ENCODE data around the gene NUP133.

Gene NUP133

DNA sequence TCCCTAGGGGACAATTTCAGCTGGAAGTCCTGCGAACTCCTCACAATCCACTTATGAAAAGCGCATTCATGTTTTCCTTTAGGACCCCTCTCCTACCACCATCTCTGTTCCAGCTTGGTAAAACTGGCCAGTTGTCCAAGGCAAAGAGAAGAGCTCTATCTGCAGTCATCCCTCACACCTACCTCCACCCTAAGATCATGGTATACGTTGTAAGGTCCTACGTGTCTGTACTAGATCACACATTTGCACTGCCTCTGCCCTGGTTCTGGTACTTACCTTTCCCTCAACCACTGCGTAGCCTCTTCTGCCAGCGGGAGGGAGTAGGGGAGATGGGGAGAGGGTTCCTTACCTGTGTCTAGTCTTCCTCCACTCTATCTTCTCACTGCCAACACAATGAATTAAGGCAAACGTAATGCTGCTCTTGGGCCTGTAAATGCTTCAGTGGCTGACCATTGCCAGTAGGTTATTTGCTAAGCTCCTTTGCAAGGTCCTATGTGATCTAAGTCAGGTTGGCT, 739 bp upstream of the NUP133 start:
- DNase-seq (ENCODE audit: low read depth in 2 of 2), result no peak
- peak overlapping the region; percentile 87 to 94 for H3K4me3 ChIP-seq (replicated peaks in 1 of 2; ENCODE audit: low read depth in 2 of 2, low read length in 2 of 2)
- no peak for TF ChIP-seq CTCF (IDR thresholded peaks at IDR 0.05; ENCODE audit: low read depth, low read length)

- H3K4me3 ChIP-seq (replicated peaks in 1 of 2; ENCODE audit: low read depth in 2 of 2, low read length in 2 of 2), result peak overlapping the region; percentile 87 to 94
- DNase-seq (ENCODE audit: low read depth in 2 of 2), result no peak
- TF ChIP-seq CTCF (IDR thresholded peaks at IDR 0.05; ENCODE audit: low read depth, low read length), result no peak
Observed at GRCh38 chr1:229507502-229507901, 639 bp downstream of the NUP133 start.

- DNase-seq (ENCODE audit: low read depth in 2 of 2), result no peak
- H3K4me3 ChIP-seq (replicated peaks in 1 of 2; ENCODE audit: low read depth in 2 of 2, low read length in 2 of 2), result peak overlapping the region in 1 of 2 donors; percentile 0
- no peak for TF ChIP-seq CTCF (IDR thresholded peaks at IDR 0.05; ENCODE audit: low read depth, low read length)
Observed at GRCh38 chr1:229506633-229507032, 1.5 kb downstream of the NUP133 start.

- H3K4me3 ChIP-seq (replicated peaks in 1 of 2; ENCODE audit: low read depth in 2 of 2, low read length in 2 of 2), result no peak overlapping the region
- DNase-seq (ENCODE audit: low read depth in 2 of 2), result no peak
- no peak for TF ChIP-seq CTCF (IDR thresholded peaks at IDR 0.05; ENCODE audit: low read depth, low read length)
Observed at GRCh38 chr1:229495782-229496181, 12.4 kb downstream of the NUP133 start.

- no peak for DNase-seq (ENCODE audit: low read depth in 2 of 2)
- H3K4me3 ChIP-seq (replicated peaks in 1 of 2; ENCODE audit: low read depth in 2 of 2, low read length in 2 of 2), result no peak overlapping the region
- TF ChIP-seq CTCF (IDR thresholded peaks at IDR 0.05; ENCODE audit: low read depth, low read length), result no peak
Observed at GRCh38 chr1:229487181-229487580, 21.0 kb downstream of the NUP133 start.

- TF ChIP-seq CTCF (IDR thresholded peaks at IDR 0.05; ENCODE audit: low read depth, low read length), result no peak
- H3K4me3 ChIP-seq (replicated peaks in 1 of 2; ENCODE audit: low read depth in 2 of 2, low read length in 2 of 2), result no peak overlapping the region
- DNase-seq (ENCODE audit: low read depth in 2 of 2), result no peak
Observed at GRCh38 chr1:229485318-229485717, 22.8 kb downstream of the NUP133 start.

DNA sequence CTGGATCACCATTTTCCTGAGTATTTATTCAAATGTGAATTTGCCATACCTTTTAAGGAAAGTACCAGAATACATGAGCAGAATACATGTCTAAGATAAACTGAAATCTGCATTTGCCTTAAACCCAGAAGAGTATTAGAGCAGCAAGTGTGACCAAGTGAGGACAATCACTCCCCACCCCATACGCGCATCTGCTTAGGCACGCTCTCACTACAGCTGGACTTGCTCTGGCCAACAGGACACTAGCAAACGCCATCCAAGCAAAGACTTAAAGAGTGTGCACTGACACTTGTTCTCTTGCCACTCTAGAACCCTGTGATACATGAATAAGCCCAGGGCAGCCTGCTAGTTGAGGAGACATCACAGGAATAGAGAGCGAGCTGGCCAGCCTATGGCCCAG, 25.6 kb downstream of the NUP133 start:
- no peak for TF ChIP-seq CTCF (IDR thresholded peaks at IDR 0.05; ENCODE audit: low read depth, low read length)
- DNase-seq (ENCODE audit: low read depth in 2 of 2), result no peak

More for the DNA sequence above, 25.6 kb downstream of the NUP133 start:
- no peak overlapping the region for H3K4me3 ChIP-seq (replicated peaks in 1 of 2; ENCODE audit: low read depth in 2 of 2, low read length in 2 of 2)
